LoVo (cell line): ENCODE data around the gene XIRP1.
"Not testable (repeated sequence)": the region's sequence is repeated elsewhere in the genome, so short reads cannot be mapped to it uniquely, and the experiment has no call there.

Source experiments
- DNase-seq: peaks from one replicate; pipeline ENCODE4 v3.0.0-alpha.2; 2016; ENCODE audit warnings: low spot score

The XIRP1 gene

DNA sequence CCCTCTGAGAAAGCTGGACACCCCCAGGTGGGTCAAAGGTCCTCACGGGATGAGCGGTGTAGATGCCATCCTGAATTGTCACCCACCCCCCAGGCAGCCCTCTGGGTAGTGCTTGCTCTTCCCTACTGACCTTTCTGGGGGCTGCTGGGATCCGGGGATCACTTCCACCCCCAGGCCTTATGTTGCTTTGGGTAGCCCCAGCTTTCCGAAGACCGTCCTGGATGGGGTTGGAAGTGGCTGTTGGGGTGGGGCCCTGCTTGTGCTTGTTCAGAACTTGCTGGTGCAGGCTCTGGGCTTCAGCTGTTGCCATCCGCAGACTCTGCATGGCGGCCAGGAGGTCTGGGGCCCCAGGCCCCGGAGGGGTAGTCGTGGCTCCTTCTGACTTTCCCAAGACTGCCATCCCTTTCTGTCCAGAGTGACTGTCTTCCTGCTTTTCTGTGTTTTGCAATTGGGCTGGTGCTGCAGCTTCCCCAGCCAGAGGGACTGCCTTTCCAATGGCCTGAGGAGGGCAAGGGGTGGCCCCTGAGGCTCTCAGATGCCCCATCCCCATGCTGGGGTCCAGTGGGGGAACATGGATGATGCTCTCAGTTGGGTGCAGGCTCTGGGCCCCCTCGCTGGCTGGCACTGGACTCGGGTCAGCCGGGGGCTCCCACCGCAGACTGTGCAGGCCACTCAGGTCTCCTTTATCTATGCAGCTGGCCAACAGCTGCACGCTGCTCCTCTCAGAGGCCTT is 6.3 kb downstream of the XIRP1 start:
- no peak for DNase-seq

GRCh38 chr3:39185326-39185958 is 7.0 kb downstream of the XIRP1 start:
- DNase-seq = no peak

DNA sequence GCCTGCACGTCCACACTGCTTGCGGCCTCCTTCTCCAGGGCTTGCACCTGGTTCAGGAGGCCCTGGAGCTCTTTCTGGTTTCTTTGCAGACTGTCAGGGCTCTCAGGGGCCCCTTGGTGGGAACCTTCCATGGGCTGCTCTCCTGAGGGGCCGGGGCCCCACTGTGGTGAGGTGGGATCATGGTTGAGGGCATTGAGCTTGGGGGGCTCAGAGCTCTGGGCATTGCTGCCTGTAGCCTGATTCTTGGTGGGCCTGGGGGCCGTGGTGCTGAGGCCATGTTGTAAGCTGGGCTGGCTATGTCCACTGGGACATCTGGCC is 7.5 kb downstream of the XIRP1 start:
- DNase-seq = no peak

GRCh38 chr3:39184081-39184967 is 8.1 kb downstream of the XIRP1 start:
- DNase-seq = no peak

DNA sequence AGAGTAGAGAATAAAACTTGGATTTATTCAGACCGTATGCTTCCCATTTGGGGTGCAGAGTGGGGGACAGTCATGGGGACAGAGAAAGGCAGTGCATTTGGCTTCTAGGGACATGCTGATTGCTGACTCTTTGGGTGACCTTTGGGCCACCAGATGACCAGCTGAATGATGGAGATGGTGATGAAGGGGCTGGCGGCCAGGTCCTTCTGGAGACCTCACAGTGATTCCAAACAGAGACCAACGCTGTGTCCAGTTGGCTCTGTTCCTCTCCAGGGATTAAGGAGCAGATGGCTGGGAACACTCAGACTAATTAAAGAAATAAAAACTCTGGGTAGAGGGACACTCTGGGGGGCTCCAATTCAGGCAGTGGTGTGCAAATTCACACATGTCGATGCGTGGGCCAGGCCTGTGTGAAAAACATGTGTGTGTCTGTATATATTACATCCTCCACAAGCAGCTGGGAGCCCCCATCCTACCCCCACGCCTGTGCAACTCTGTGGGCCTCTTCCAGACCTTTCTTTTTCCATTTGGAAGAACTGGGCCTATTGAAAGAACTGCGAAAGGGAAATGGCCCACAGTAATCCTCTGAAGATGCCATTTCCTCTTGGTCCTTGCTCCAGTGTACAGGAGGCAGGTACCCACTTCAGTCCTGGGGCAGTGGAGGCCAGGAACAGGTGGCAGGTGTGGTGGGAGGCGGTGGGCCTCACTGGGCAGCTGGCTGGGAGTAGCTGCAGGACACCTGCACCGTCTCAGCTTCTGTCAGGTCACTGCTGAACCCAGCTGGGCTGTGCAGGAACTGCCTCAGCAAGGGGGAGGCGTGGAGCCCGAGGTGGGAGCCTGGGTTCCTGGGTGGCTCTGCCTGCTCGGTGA is 8.9 kb downstream of the XIRP1 start:
- no peak for DNase-seq

DNA sequence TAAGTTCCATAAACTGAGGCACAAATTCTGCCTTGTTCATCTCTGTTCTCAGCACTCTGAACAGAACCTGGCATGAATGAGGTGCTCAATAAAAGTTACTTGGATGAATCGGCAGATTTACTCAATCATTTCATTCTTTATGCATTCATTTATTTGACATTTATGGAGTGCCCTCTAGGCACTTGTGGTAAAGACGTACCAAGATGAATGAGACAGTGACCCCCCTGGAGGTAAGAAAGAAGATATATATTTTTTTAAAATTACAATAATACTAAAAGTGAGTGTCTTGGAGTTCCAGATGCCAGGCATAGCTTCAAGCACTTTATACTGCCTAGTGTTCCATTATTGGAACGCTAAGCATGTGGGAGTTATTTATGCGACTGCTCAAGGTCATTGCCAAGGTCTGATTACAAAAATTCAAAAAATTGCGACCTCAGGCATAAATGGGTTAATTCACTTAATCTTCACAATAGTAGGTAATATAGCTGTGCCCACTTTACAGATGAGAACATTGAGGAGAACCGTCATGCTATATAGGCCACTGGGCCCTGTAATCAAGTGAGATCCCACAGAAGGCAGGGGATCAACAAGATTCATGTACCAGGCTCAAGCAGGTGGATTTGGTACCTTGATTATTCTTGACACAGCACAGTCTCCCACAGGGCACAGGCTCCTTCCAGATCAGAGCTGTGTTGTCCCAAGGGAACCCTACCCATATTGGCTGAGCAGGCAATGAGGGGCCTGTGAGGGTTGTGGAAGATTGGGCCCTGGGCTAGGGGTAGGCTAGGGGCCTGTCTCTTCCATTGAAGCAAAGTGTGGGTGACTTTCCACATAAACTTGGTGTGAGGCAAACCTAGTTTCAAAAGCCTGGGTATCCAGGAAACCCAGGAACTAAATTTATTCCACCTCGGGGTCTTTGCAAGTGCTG is 10.7 kb downstream of the XIRP1 start:
- no peak for DNase-seq

DNA sequence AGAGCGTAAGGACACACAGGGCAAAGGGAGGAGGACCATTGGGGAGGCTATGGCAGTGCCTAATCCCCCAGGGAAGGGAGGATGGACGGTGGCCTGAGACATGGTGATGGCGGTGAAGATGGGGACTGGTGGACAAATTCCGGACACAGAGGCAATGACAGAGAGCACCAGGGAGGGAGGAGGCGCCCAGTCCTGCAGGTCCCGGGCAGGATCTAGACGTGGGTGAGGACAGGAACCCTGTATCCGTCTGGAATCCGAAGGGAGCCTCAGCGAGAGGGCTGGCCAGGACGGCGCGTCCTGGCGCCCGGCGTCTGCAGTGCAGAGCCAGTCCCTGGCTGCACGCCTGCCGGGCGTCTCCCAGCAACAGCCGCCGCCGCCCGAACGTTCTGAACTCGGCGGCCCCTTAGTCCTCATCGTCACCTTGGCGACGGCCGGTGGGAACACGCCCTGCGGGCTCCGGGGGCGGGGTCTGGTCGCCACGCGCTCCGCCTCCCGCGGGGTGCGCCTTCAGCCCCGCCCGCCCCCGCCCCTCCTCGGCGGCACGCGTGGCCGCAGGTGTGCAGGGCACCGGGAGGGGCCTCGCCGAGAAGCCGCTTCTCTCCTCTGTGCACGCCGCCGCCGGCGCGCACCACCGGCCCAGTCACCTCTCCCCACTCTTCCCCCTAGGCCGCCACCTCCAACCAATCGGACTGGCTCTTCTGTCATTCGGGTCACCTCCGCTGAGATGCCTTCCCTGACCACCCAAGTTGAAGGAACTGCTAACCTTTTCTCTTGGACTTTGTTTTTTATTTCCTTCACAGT is 11.6 kb downstream of the XIRP1 start:
- DNase-seq = peak; percentile 91

DNA sequence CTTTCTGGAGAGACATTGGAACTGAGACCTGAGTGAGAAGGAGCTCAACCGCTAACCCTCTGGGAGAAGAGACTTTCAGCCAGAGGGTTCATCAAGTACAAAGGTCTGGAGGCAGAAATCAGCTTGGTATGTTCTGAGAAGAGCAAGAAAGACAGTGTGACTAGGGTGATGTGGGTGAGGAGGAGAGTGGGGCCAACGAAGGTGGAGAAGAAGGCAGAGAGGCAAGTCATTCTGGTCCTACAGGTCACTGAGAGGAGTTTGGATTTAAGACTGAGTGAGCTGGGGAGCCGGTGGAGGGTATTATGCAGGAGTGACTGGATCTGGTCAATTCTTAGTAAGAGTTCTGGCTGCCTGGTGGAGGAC is 12.2 kb downstream of the XIRP1 start:
- DNase-seq = no peak

DNA sequence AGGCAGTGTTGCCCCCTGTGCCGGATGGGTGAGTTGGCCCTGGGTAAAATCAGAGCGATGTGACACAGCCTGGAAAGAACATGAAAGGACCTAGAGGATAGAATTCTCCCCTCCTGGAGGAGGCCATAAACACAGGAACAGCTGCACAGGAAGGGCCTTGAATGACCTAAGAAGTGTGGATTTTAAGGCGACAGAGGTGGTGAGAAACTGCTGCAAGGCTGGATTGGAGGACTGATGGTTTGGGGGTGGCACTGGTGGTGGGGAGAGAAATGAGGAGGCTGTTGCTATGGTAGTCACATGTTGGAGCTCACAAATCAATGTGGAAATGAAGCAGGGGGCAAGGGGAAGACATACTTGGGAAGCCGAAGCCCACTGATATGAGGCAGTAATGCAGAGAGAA is 13.8 kb downstream of the XIRP1 start:
- DNase-seq = no peak

- DNase-seq = peak; percentile 71
These were observed 14.6 kb downstream of the XIRP1 start for GRCh38 chr3:39177708-39178332.

DNA sequence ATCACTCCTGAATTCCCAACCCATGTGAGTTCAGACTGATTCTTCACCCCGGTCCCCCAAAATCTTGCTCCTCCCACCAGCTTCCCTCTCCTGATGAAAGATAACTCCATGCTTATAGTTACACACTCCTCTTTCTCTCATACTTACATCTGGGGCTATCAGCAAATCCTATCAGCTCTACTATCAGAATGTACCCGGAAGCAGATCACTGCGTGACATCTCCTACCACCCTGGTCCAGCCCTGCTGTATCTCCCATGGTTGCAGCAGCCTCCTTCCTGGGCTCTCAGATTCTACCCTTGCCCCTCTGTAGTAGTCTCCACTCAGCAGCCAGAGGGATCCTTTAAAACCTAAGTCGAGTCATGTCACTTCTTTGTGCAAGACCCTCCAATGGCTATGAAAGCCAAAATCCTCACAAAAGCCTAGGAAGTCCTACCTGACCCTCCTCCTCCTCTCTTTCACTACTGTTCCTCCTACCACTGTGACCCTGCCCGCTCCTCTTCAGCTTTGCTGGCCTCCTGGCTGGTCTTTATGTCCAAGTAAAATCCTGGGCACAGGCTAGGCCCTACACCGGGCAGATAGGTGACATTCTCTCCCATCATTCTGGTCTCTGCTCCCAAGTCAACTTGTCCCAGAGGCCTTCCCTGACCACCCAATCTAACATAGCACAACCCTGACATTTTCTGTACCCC is 16.2 kb downstream of the XIRP1 start:
- DNase-seq = no peak

GRCh38 chr3:39173318-39174125 is 18.9 kb downstream of the XIRP1 start:
- no peak for DNase-seq

GRCh38 chr3:39171860-39172259 is 20.5 kb downstream of the XIRP1 start:
- no peak for DNase-seq

DNA sequence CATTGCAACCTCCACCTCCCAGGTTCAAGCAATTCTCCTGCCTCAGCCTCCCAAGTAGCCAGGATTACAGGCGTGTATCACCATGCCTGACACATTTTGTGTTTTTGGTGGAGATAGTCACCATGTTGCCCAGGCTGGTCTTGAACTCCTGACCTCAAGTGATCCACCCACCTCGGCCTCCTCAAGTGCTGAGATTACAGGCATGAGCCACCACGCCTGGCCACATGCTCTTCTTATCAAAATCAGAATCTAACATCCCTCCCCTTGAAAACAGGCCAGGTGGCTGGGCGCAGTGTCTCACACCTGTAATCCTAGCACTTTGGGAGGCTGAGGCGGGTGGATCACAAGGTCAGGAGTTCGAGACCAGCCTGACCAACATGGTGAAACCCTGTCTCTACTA is 21.5 kb downstream of the XIRP1 start:
- DNase-seq = not testable (repeated sequence)

GRCh38 chr3:39170461-39170860 is 21.9 kb downstream of the XIRP1 start:
- DNase-seq = no peak

GRCh38 chr3:39169712-39170111 is 22.7 kb downstream of the XIRP1 start:
- DNase-seq = no peak

DNA sequence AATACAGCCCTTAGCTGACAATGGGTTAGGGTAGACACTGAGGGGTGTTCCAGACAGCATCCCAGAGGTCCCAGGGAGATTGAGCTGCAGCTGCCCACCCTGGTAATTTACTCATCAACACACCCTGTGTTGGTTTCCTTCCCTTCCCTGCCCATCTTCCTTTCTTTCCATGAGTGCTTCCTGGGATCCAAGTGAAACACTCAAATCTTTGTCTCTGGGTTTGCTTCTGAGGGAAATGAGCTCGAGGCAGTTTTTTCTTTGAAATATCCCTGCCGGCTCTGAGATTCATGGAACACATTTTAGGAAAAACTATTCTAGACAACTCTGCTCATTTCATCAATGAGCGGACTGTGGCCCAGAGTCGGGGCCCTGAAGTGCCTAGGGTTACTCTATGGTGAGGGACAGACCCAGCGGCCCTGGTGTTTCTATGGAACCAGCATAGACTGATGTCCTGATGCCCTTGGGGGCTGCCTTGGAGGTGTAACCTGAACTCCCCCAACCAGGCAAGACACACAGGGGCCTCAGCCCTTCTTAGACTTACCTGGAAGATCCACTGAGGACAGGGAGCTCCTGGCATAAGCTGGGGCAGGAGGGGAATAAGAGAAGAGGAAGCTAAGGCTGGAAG is 24.1 kb downstream of the XIRP1 start:
- no peak for DNase-seq
